WI38 (cell line): ENCODE results near the gene RBP3.

Source experiments
- H3K4me3 ChIP-seq: 2 replicates; pipeline ENCODE4 v1.5.1; 2011; ENCODE audit warnings: low read depth, mild to moderate bottlenecking, control low read depth, low read length
- CTCF ChIP-seq: IDR thresholded peaks from 2 replicates; pipeline ENCODE4 v1.5.1; 2012; ENCODE audit warnings: low read depth, mild to moderate bottlenecking, control low read depth, low read length

RBP3 gene

GRCh38 chr10:47406548-47406869, 58.3 kb downstream of the RBP3 start:
- no peak overlapping the region for H3K4me3 ChIP-seq
- TF ChIP-seq CTCF = no peak

GRCh38 chr10:47406870-47407691, 58.9 kb downstream of the RBP3 start:
- TF ChIP-seq CTCF = no peak
- H3K4me3 ChIP-seq = no peak overlapping the region
